ENCODE data around the gene MYO9B. TPM values are rescaled to one million over a fixed set of nuclear protein-coding genes. Genes with fewer than 3 reads are reported as not detected.
A peak's percentile ranks its signal among the peaks of the same experiment; 100 is the strongest.

MYO9B gene
- total and polyA plus RNA-seq, 2 experiments from 2014 or later, result 20.1 to 71.8 TPM

GRCh38 chr19:17170538-17171297, 95.1 kb downstream of the MYO9B start:
- Histone ChIP-seq H3K27me3 (replicated peaks; ENCODE audit: insufficient read depth) (no peaks in the 10 kb centered on the region), H3K4me1 (ENCODE audit: insufficient read depth) (peaks cover 8% of the 10 kb centered on the region; the same call in 1 of the 2 replicates), H3F3A (ENCODE audit: insufficient read depth) (peaks cover 3% of the 10 kb centered on the region; the same call in 1 of the 2 replicates), H3K4me2 (ENCODE audit: unreplicated experiment) (no peak overlapping the region), H3K4me3 (no peak overlapping the region), H3K27ac (no peak overlapping the region), H2AFZ (no peak overlapping the region), H3K79me2 (ENCODE audit: insufficient read depth) (peaks cover 5% of the 10 kb centered on the region; the same call in 1 of the 2 replicates), H3K9me3 (ENCODE audit: low read depth) (no peaks in the 10 kb centered on the region), H3K9me2 (ENCODE audit: insufficient read depth) (no peaks in the 10 kb centered on the region), H3K36me3 (ENCODE audit: low read depth) (peaks cover 49% of the 10 kb centered on the region), H3K9ac (no peak overlapping the region), H4K20me1 (ENCODE audit: insufficient read depth) (no peaks in the 10 kb centered on the region)
- in situ Hi-C loops (cut with MboI), result no loop called here
- 77% methylated on average over 13 of the region's 13 CpGs for WGBS, 2 experiments (ENCODE audit: low coverage in 1 of 2, low lambda C conversion rate in 2 of 2, missing lambda C conversion rate in 2 of 2)
- TF ChIP-seq EZH2 (IDR thresholded peaks at IDR 0.05; ENCODE audit: insufficient read depth, poor library complexity, severe bottlenecking) (no peak), EZH2phosphoT487 (IDR thresholded peaks at IDR 0.05; ENCODE audit: insufficient read depth, low read depth) (no peak)
- DNase-seq, result peak; percentile 37

GRCh38 chr19:17171874-17172273, 96.3 kb downstream of the MYO9B start:
- H4K20me1 ChIP-seq (ENCODE audit: insufficient read depth), result no peaks in the 10 kb centered on the region
- TF ChIP-seq EZH2 (IDR thresholded peaks at IDR 0.05; ENCODE audit: insufficient read depth, poor library complexity, severe bottlenecking) (no peak), EZH2phosphoT487 (IDR thresholded peaks at IDR 0.05; ENCODE audit: insufficient read depth, low read depth) (no peak)
- no peaks in the 10 kb centered on the region for H3K79me2 ChIP-seq (ENCODE audit: insufficient read depth)
- no peak overlapping the region for H3K4me3 ChIP-seq
- no peaks in the 10 kb centered on the region for H3F3A ChIP-seq (ENCODE audit: insufficient read depth)
- H3K9ac ChIP-seq, result no peak overlapping the region
- no peaks in the 10 kb centered on the region for H3K9me2 ChIP-seq (ENCODE audit: insufficient read depth)
- H3K4me1 ChIP-seq (ENCODE audit: insufficient read depth), result peaks cover 8% of the 10 kb centered on the region; the same call in 1 of the 2 replicates
- in situ Hi-C loops (cut with MboI), result no loop called here
- no peaks in the 10 kb centered on the region for H3K27me3 ChIP-seq (replicated peaks; ENCODE audit: insufficient read depth)
- H3K4me2 ChIP-seq (ENCODE audit: unreplicated experiment), result no peak overlapping the region
- H2AFZ ChIP-seq, result no peak overlapping the region
- 94 to 98% methylated on average over 7 to 8 of the region's 8 CpGs for WGBS, 2 experiments (ENCODE audit: low coverage in 1 of 2, low lambda C conversion rate in 2 of 2, missing lambda C conversion rate in 2 of 2)
- H3K27ac ChIP-seq, result no peak overlapping the region
- H3K36me3 ChIP-seq (ENCODE audit: low read depth), result peaks cover 44% of the 10 kb centered on the region
- no peaks in the 10 kb centered on the region for H3K9me3 ChIP-seq (ENCODE audit: low read depth)
- no peak for DNase-seq

GRCh38 chr19:17172624-17173345, 97.2 kb downstream of the MYO9B start:
- in situ Hi-C loops (cut with MboI), result no loop called here
- no peak overlapping the region for H3K4me3 ChIP-seq
- peaks cover 8% of the 10 kb centered on the region; the same call in 1 of the 2 replicates for H3K4me1 ChIP-seq (ENCODE audit: insufficient read depth)
- no peak overlapping the region for H3K9ac ChIP-seq
- no peaks in the 10 kb centered on the region for H3K9me2 ChIP-seq (ENCODE audit: insufficient read depth)
- DNase-seq, result no peak
- no peak overlapping the region for H2AFZ ChIP-seq
- H4K20me1 ChIP-seq (ENCODE audit: insufficient read depth), result no peaks in the 10 kb centered on the region
- no peaks in the 10 kb centered on the region for H3K9me3 ChIP-seq (ENCODE audit: low read depth)
- H3K36me3 ChIP-seq (ENCODE audit: low read depth), result peaks cover 37% of the 10 kb centered on the region; the same call in 1 of the 2 replicates
- no peaks in the 10 kb centered on the region for H3K27me3 ChIP-seq (replicated peaks; ENCODE audit: insufficient read depth)
- H3K27ac ChIP-seq, result peak overlapping the region; percentile 52
- H3K79me2 ChIP-seq (ENCODE audit: insufficient read depth), result no peaks in the 10 kb centered on the region
- H3K4me2 ChIP-seq (ENCODE audit: unreplicated experiment), result no peak overlapping the region
- 94 to 96% methylated on average over 33 of the region's 33 CpGs for WGBS, 2 experiments (ENCODE audit: low coverage in 1 of 2, low lambda C conversion rate in 2 of 2, missing lambda C conversion rate in 2 of 2)
- no peaks in the 10 kb centered on the region for H3F3A ChIP-seq (ENCODE audit: insufficient read depth)
- TF ChIP-seq EZH2 (IDR thresholded peaks at IDR 0.05; ENCODE audit: insufficient read depth, poor library complexity, severe bottlenecking), result no peak
- TF ChIP-seq EZH2phosphoT487 (IDR thresholded peaks at IDR 0.05; ENCODE audit: insufficient read depth, low read depth), result no peak

- in situ Hi-C loops (cut with MboI), result no loop called here
- H3K36me3 ChIP-seq (ENCODE audit: low read depth), result peaks cover 10% of the 10 kb centered on the region; the same call in 1 of the 2 replicates
These were observed 102.7 kb downstream of the MYO9B start for GRCh38 chr19:17178291-17178690.

More at GRCh38 chr19:17178291-17178690, 102.7 kb downstream of the MYO9B start:
- no peaks in the 10 kb centered on the region for H4K20me1 ChIP-seq (ENCODE audit: insufficient read depth)
- no peaks in the 10 kb centered on the region for H3K27me3 ChIP-seq (replicated peaks; ENCODE audit: insufficient read depth)
- DNase-seq, result no peak
- no peaks in the 10 kb centered on the region for H3F3A ChIP-seq (ENCODE audit: insufficient read depth)
- H3K4me2 ChIP-seq (ENCODE audit: unreplicated experiment), result no peak overlapping the region
- no peak overlapping the region for H2AFZ ChIP-seq
- TF ChIP-seq EZH2 (IDR thresholded peaks at IDR 0.05; ENCODE audit: insufficient read depth, poor library complexity, severe bottlenecking) (no peak), EZH2phosphoT487 (IDR thresholded peaks at IDR 0.05; ENCODE audit: insufficient read depth, low read depth) (no peak)
- H3K9me3 ChIP-seq (ENCODE audit: low read depth), result no peaks in the 10 kb centered on the region
- H3K4me3 ChIP-seq, result no peak overlapping the region
- no peak overlapping the region for H3K27ac ChIP-seq
- H3K4me1 ChIP-seq (ENCODE audit: insufficient read depth), result peaks cover 5% of the 10 kb centered on the region; the same call in 1 of the 2 replicates
- no peak overlapping the region for H3K9ac ChIP-seq
- WGBS, 2 experiments (ENCODE audit: low coverage in 1 of 2, low lambda C conversion rate in 2 of 2, missing lambda C conversion rate in 2 of 2), result 95 to 98% methylated on average over 10 of the region's 10 CpGs
- no peaks in the 10 kb centered on the region for H3K79me2 ChIP-seq (ENCODE audit: insufficient read depth)
- no peaks in the 10 kb centered on the region for H3K9me2 ChIP-seq (ENCODE audit: insufficient read depth)

Data from GM23248 (cell line).